RWPE2 (cell line): Measurements from ENCODE around the gene ADAMTSL4.

ENCODE experiments used
- ATAC-seq: fragments of 200-7000 bp; cut with Tn5 transposase; 3 replicates; pipeline ENCODE4 v1.9.1; 2021; ENCODE audit warnings: low read depth
- DNase-seq: peaks from one replicate; pipeline ENCODE4 v3.0.0-alpha.2; 2020; ENCODE audit warnings: low spot score
- H3K27ac ChIP-seq: fragments of 450-650 bp; 2 replicates; pipeline ENCODE4 v1.5.1; 2017; ENCODE audit warnings: mild to moderate bottlenecking; ENCODE audit not compliant: poor library complexity, severe bottlenecking
- H3K27me3 ChIP-seq: fragments of 250-450 bp; sonication (Bioruptor Pico); 2 replicates; pipeline ENCODE4 v1.5.1; 2021; ENCODE audit warnings: mild to moderate bottlenecking, moderate library complexity; ENCODE audit not compliant: insufficient read depth, poor library complexity, severe bottlenecking
- H3K36me3 ChIP-seq: fragments of 250-450 bp; sonication (Bioruptor Pico); 2 replicates; pipeline ENCODE4 v1.5.1; 2020; ENCODE audit warnings: low read depth, mild to moderate bottlenecking, moderate library complexity
- H3K4me1 ChIP-seq: fragments of 250-450 bp; sonication (Bioruptor Pico); 2 replicates; pipeline ENCODE4 v1.5.1; 2021; ENCODE audit warnings: mild to moderate bottlenecking, moderate library complexity; ENCODE audit not compliant: insufficient read depth, poor library complexity, severe bottlenecking
- H3K4me3 ChIP-seq: fragments of 250-450 bp; sonication (Bioruptor Pico); 2 replicates; pipeline ENCODE4 v1.5.1; 2021; ENCODE audit warnings: mild to moderate bottlenecking, moderate library complexity; ENCODE audit not compliant: severe bottlenecking
- H3K9me3 ChIP-seq: fragments of 250-450 bp; sonication (Bioruptor Pico); 2 replicates; pipeline ENCODE4 v1.5.1; 2021; ENCODE audit warnings: mild to moderate bottlenecking, moderate library complexity; ENCODE audit not compliant: severe bottlenecking
- TF ChIP-seq, protein P1 (sequence below): fragments of 450-650 bp; IDR thresholded peaks from one replicate; pipeline ENCODE4 v1.5.1; 2017; ENCODE audit warnings: mild to moderate bottlenecking, moderate library complexity; ENCODE audit not compliant: poor library complexity, severe bottlenecking

The ADAMTSL4 gene

DNA sequence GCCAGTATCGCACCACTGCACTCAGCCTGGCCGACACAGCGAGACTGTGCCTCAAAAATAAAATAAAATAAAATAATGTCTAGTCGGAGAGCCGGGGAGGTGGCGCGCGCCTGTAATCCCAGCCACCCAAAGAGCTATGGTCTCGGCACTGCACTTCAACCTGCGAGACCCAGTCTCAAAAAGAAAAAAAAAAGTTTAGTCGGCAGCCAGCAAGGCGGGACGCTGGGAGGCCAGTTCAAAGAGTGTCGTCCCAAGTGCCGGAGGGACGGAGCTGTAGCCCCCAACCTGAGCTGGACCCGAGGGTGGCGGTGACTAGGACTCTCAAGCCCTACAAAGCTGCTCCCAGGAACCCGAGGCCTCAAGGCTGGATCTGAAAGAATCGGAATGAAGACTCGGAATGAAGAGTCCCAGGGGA, 34.3 kb upstream of the ADAMTSL4 start:
- no peak for DNase-seq

DNA sequence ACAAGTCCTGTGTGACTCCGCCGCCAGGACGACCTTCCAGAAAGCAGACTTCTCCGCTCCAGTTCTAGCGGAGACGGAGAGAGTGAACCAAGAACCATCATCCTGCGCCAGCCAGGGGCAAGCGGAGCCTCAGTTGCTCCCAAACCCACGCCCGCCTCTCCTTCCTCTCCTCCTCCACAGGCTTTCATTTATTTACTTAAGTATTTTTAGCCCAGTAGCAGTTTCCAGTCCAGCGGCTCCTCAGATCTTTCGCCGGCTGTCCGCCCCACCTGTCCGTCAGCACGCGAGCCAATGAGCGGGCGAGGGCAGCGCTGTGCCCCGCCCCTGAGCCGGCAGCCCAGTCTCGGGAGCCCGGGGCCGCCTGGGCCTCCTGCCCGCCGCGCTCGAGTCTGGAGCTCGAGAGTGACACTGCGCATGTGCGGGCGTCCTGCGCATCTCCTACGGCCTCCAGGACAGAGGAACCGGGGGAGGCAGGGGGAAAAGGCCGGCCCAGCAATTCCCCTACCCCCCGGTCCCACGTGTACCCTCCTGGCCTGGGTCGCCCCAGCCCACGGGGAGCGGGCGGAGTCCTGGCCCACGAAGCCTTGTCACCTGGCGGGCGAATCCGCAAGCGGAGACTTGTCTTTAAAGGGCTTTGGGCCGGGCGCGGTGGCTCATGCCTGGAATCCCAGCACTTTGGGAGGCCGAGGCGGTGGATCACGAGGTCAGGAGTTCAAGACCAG, 33.7 kb upstream of the ADAMTSL4 start, which contains the start of gene FALEC:
FALEC (plus strand) TSS at position 425 of the 722 bp plus-strand sequence.
- Histone ChIP-seq H3K9me3 (no peaks in the 10 kb centered on the region), H3K27ac (peak within 1 kb of the TSS; percentile 22), H3K4me3 (peak within 1 kb of the TSS; percentile 40), H3K36me3 (no peaks in the 10 kb centered on the region), H3K27me3 (no peaks in the 10 kb centered on the region), H3K4me1 (peaks cover 11% of the 10 kb centered on the region)
- ATAC-seq = peak; percentile 94
- peak; percentile 95 for DNase-seq
- TF ChIP-seq, protein P1, sequence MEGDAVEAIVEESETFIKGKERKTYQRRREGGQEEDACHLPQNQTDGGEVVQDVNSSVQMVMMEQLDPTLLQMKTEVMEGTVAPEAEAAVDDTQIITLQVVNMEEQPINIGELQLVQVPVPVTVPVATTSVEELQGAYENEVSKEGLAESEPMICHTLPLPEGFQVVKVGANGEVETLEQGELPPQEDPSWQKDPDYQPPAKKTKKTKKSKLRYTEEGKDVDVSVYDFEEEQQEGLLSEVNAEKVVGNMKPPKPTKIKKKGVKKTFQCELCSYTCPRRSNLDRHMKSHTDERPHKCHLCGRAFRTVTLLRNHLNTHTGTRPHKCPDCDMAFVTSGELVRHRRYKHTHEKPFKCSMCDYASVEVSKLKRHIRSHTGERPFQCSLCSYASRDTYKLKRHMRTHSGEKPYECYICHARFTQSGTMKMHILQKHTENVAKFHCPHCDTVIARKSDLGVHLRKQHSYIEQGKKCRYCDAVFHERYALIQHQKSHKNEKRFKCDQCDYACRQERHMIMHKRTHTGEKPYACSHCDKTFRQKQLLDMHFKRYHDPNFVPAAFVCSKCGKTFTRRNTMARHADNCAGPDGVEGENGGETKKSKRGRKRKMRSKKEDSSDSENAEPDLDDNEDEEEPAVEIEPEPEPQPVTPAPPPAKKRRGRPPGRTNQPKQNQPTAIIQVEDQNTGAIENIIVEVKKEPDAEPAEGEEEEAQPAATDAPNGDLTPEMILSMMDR = no peak

More for the DNA sequence above, 34.3 kb upstream of the ADAMTSL4 start:
- H3K36me3 ChIP-seq = no peaks in the 10 kb centered on the region
- no peak for ATAC-seq
- H3K4me1 ChIP-seq = peaks cover 11% of the 10 kb centered on the region
- H3K27me3 ChIP-seq = no peaks in the 10 kb centered on the region
- TF ChIP-seq, protein P1 = no peak
- peak overlapping the region; percentile 22 for H3K27ac ChIP-seq
- peak overlapping the region; percentile 40 for H3K4me3 ChIP-seq
- no peaks in the 10 kb centered on the region for H3K9me3 ChIP-seq

DNA sequence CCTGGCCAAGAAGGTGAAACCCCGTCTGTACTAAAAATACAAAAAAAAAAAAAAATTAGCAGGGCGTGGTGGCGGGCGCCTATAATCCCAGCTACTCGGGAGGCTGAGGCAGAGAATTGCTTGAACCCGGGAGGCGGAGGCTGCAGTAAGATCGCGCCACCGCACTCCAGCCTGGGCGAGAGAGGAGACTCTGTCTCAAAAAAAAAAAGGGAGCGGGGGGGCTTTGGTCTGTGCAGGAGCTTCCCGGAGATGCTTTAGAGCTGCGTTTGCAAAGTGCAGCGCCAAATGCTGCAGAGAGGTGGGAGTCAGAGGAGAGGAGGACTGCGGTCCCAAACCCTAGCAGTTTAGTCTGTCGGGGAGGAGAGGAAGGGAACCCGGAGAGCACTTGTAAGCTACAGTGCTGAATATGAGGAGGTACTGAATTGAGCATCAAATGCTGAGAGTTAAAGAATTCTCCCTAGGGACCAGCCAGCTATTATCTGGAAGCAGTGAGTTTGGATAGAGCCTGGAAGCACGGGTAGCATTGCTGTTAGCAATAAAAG, 33.1 kb upstream of the ADAMTSL4 start:
- DNase-seq (no peak), ATAC-seq (no peak)
- TF ChIP-seq, protein P1 = no peak
- no peaks in the 10 kb centered on the region for H3K9me3 ChIP-seq
- H3K27ac ChIP-seq = peak overlapping the region; percentile 14
- H3K4me1 ChIP-seq = peaks cover 11% of the 10 kb centered on the region
- no peaks in the 10 kb centered on the region for H3K27me3 ChIP-seq
- H3K36me3 ChIP-seq = no peaks in the 10 kb centered on the region
- H3K4me3 ChIP-seq = peak overlapping the region; percentile 40

DNA sequence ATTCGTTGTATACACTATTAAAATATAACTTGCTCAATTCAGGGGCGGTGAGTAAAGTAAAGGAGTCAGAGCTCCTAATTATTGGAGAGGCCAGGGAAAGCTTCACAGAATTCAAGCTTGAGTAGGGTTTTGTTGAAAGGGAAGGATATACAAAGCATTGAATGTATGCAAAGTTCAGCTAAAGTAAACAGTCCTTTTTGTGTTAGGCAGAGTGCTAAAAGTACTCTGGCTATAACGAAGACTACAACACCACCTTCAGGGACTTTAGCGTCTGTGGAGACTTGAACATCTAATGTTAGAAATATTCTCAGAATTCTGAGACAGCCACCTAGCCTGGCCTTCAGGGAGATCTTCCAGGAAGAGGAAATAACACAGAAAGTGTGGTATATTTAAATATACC, 32.6 kb upstream of the ADAMTSL4 start:
- Histone ChIP-seq H3K36me3 (no peaks in the 10 kb centered on the region), H3K4me1 (peaks cover 11% of the 10 kb centered on the region), H3K27ac (peak overlapping the region; percentile 14), H3K27me3 (no peaks in the 10 kb centered on the region), H3K4me3 (peak overlapping the region; percentile 40), H3K9me3 (no peaks in the 10 kb centered on the region)
- ATAC-seq = no peak
- no peak for DNase-seq
- TF ChIP-seq, protein P1 = no peak
